ENCODE data around the gene TMEM245.

TMEM245 gene

GRCh38 chr9:109143881-109144562 lies 24.3 kb upstream of the TMEM245 start:
- no peak overlapping the region for H3K4me3 ChIP-seq (replicated peaks; ENCODE audit: low read depth, low read length)
- peak; percentile 13 for DNase-seq (ENCODE audit: extremely low read depth, insufficient read length)
- peak; percentile 53 for TF ChIP-seq CTCF (IDR thresholded peaks at IDR 0.05; ENCODE audit: insufficient read depth, low read length, poor library complexity, severe bottlenecking)
- no peaks in the 10 kb centered on the region for H3K36me3 ChIP-seq (ENCODE audit: control insufficient read depth, insufficient read depth, low read length)
- H3K27me3 ChIP-seq (replicated peaks; ENCODE audit: control insufficient read depth, insufficient read depth, low read length) = no peaks in the 10 kb centered on the region; the same call in 1 of the 2 replicates

GRCh38 chr9:109141375-109141774 lies 21.6 kb upstream of the TMEM245 start:
- Histone ChIP-seq H3K36me3 (ENCODE audit: control insufficient read depth, insufficient read depth, low read length) (no peaks in the 10 kb centered on the region), H3K27me3 (replicated peaks; ENCODE audit: control insufficient read depth, insufficient read depth, low read length) (no peaks in the 10 kb centered on the region; the same call in 1 of the 2 replicates), H3K4me3 (replicated peaks; ENCODE audit: low read depth, low read length) (no peak overlapping the region)
- no peak for TF ChIP-seq CTCF (IDR thresholded peaks at IDR 0.05; ENCODE audit: insufficient read depth, low read length, poor library complexity, severe bottlenecking)
- no peak for DNase-seq (ENCODE audit: extremely low read depth, insufficient read length)

GRCh38 chr9:109139851-109140250 lies 20.1 kb upstream of the TMEM245 start:
- Histone ChIP-seq H3K36me3 (ENCODE audit: control insufficient read depth, insufficient read depth, low read length) (no peaks in the 10 kb centered on the region), H3K27me3 (replicated peaks; ENCODE audit: control insufficient read depth, insufficient read depth, low read length) (no peaks in the 10 kb centered on the region), H3K4me3 (replicated peaks; ENCODE audit: low read depth, low read length) (no peak overlapping the region)
- DNase-seq (ENCODE audit: extremely low read depth, insufficient read length) = no peak
- no peak for TF ChIP-seq CTCF (IDR thresholded peaks at IDR 0.05; ENCODE audit: insufficient read depth, low read length, poor library complexity, severe bottlenecking)

- no peak for TF ChIP-seq CTCF (IDR thresholded peaks at IDR 0.05; ENCODE audit: insufficient read depth, low read length, poor library complexity, severe bottlenecking)
- DNase-seq (ENCODE audit: extremely low read depth, insufficient read length) = no peak
- Histone ChIP-seq H3K36me3 (ENCODE audit: control insufficient read depth, insufficient read depth, low read length) (no peaks in the 10 kb centered on the region), H3K4me3 (replicated peaks; ENCODE audit: low read depth, low read length) (no peak overlapping the region), H3K27me3 (replicated peaks; ENCODE audit: control insufficient read depth, insufficient read depth, low read length) (no peaks in the 10 kb centered on the region)
Observed at GRCh38 chr9:109138421-109138820, 18.7 kb upstream of the TMEM245 start.

- Histone ChIP-seq H3K27me3 (replicated peaks; ENCODE audit: control insufficient read depth, insufficient read depth, low read length) (no peaks in the 10 kb centered on the region), H3K4me3 (replicated peaks; ENCODE audit: low read depth, low read length) (no peak overlapping the region), H3K36me3 (ENCODE audit: control insufficient read depth, insufficient read depth, low read length) (no peaks in the 10 kb centered on the region)
- DNase-seq (ENCODE audit: extremely low read depth, insufficient read length) = no peak
- no peak for TF ChIP-seq CTCF (IDR thresholded peaks at IDR 0.05; ENCODE audit: insufficient read depth, low read length, poor library complexity, severe bottlenecking)
Observed at GRCh38 chr9:109134167-109134578, 14.4 kb upstream of the TMEM245 start.

GRCh38 chr9:109133533-109133932 lies 13.8 kb upstream of the TMEM245 start:
- Histone ChIP-seq H3K4me3 (replicated peaks; ENCODE audit: low read depth, low read length) (no peak overlapping the region), H3K27me3 (replicated peaks; ENCODE audit: control insufficient read depth, insufficient read depth, low read length) (no peaks in the 10 kb centered on the region), H3K36me3 (ENCODE audit: control insufficient read depth, insufficient read depth, low read length) (no peaks in the 10 kb centered on the region)
- DNase-seq (ENCODE audit: extremely low read depth, insufficient read length) = no peak
- TF ChIP-seq CTCF (IDR thresholded peaks at IDR 0.05; ENCODE audit: insufficient read depth, low read length, poor library complexity, severe bottlenecking) = no peak
